GM19099 (cell line): ENCODE measurements around the gene MST1R.

ENCODE experiments used
- POLR2A ChIP-seq: IDR thresholded peaks from 3 replicates; pipeline ENCODE4 v1.6.1; 2011; ENCODE audit warnings: low read depth; ENCODE audit not compliant: insufficient read length; ENCODE audit errors: extremely low read depth

The MST1R gene

GRCh38 chr3:49924683-49925082 lies 21.0 kb upstream of the MST1R start:
- no peak for TF ChIP-seq POLR2A

GRCh38 chr3:49916686-49917085 lies 13.0 kb upstream of the MST1R start:
- no peak for TF ChIP-seq POLR2A

GRCh38 chr3:49914906-49915305 lies 11.2 kb upstream of the MST1R start:
- no peak for TF ChIP-seq POLR2A

GRCh38 chr3:49912881-49913281 lies 9.2 kb upstream of the MST1R start:
- no peak for TF ChIP-seq POLR2A

- TF ChIP-seq POLR2A: no peak
Measured at GRCh38 chr3:49911611-49912010, 7.9 kb upstream of the MST1R start.

- TF ChIP-seq POLR2A: no peak
Measured at GRCh38 chr3:49911124-49911420, 7.4 kb upstream of the MST1R start.

- TF ChIP-seq POLR2A: no peak
Measured at GRCh38 chr3:49910409-49911123, 6.9 kb upstream of the MST1R start.

- TF ChIP-seq POLR2A: no peak
Measured at GRCh38 chr3:49908373-49909199, 4.9 kb upstream of the MST1R start.

- no peak for TF ChIP-seq POLR2A
Measured at GRCh38 chr3:49906073-49906743, 2.5 kb upstream of the MST1R start.

GRCh38 chr3:49902511-49903345 lies 945 bp downstream of the MST1R start:
- no peak for TF ChIP-seq POLR2A

- no peak for TF ChIP-seq POLR2A
Measured at GRCh38 chr3:49901366-49902339, 2.0 kb downstream of the MST1R start.

- no peak for TF ChIP-seq POLR2A
Measured at GRCh38 chr3:49900491-49901153, 3.1 kb downstream of the MST1R start.

- TF ChIP-seq POLR2A: no peak
Measured at GRCh38 chr3:49899815-49900214, 3.9 kb downstream of the MST1R start.

GRCh38 chr3:49898991-49899390 lies 4.7 kb downstream of the MST1R start:
- no peak for TF ChIP-seq POLR2A

- no peak for TF ChIP-seq POLR2A
Measured at GRCh38 chr3:49896345-49896744, 7.3 kb downstream of the MST1R start.
